Sigmoid colon (tissue), 7 donors: ENCODE data around the gene RNF166. TPM values are rescaled to one million over a fixed set of nuclear protein-coding genes. Genes with fewer than 3 reads are reported as not detected.

Experiments used
- DNase-seq: peaks from one replicate; pipeline ENCODE4 v3.0.0-alpha.2; 2019
- H3K27ac ChIP-seq, 4 donors: fragments of 200-600 bp; sonication (generic); one replicate each; pipeline ENCODE4 v1.5.1; 2016 to 2019; ENCODE audit warnings: mild to moderate bottlenecking in 1 of 4
- H3K27me3 ChIP-seq, 3 donors: fragments of 200-600 bp; sonication (generic); one replicate each; pipeline ENCODE4 v1.5.1; 2019; ENCODE audit warnings: mild to moderate bottlenecking in 1 of 3
- H3K36me3 ChIP-seq, 4 donors: fragments of 200-600 bp; sonication (generic); one replicate each; pipeline ENCODE4 v1.5.1; 2016 to 2019
- H3K4me1 ChIP-seq, 4 donors: fragments of 200-600 bp; sonication (generic); one replicate each; pipeline ENCODE4 v1.5.1; 2017 to 2019
- H3K4me3 ChIP-seq, 4 donors: fragments of 200-600 bp; sonication (generic); one replicate each; pipeline ENCODE4 v1.5.1; 2017 to 2019; ENCODE audit warnings: mild to moderate bottlenecking in 2 of 4, moderate library complexity in 1 of 4
- H3K9me3 ChIP-seq, 4 donors: fragments of 200-600 bp in 3 of 4; sonication (generic) in 3 of 4; one replicate each; pipeline versions ENCODE4 v1.5.1 to v1.6.1; 2013 to 2019
- EP300 ChIP-seq, 4 donors: sonication (generic); formaldehyde crosslinking; IDR thresholded peaks; one replicate each; pipeline ENCODE4 v1.6.1; 2017; ENCODE audit warnings: antibody characterized with exemption in 4 of 4
- POLR2A ChIP-seq, 2 donors: fragments of 450-650 bp; IDR thresholded peaks; one replicate each; pipeline ENCODE4 v1.6.1; 2016; ENCODE audit warnings: antibody characterized with exemption in 2 of 2, mild to moderate bottlenecking in 2 of 2, moderate library complexity in 2 of 2
- POLR2AphosphoS5 ChIP-seq, 4 donors: sonication (generic); formaldehyde crosslinking; IDR thresholded peaks; one replicate each; pipeline ENCODE4 v1.6.1; 2017; ENCODE audit warnings: antibody characterized with exemption in 4 of 4
- WGBS, 2 donors: extraction: QIAGEN DNeasy Blood & Tissue Kit; methylation state at CpG; one replicate each; pipeline ENCODE4 v1.1.7; 2013; 5-methylcytosine and 5-hydroxymethylcytosine counted together
- intact Hi-C: fragments of 100-400 bp; cut with DNase I; formaldehyde crosslinking; loops from one replicate; pipeline ENCODE4 v1.15.1; 2023
- polyA plus RNA-seq, 3 donors: library from polyadenylated mRNA; stranded (reverse); fragments of 200-250 nt; gene quantifications; one replicate each; pipeline ENCODE4 v1.2.3, GENCODE V29; 2013
- total RNA-seq, 4 donors: library from RNA; depleted of rRNA; stranded (reverse); fragments of >200 nt; gene quantifications; one replicate each; pipeline ENCODE4 v1.1.0, GENCODE V29; 2016
- TF ChIP-seq, protein P1 (sequence below), 4 experiments: fragments of 450-650 bp in 3 of 4; fragments of 200-600 bp in 1 of 4; IDR thresholded peaks; one replicate each; pipeline ENCODE4 v1.5.1; 2016 to 2019; ENCODE audit warnings: antibody characterized with exemption in 4 of 4, mild to moderate bottlenecking in 3 of 4, moderate library complexity in 2 of 4
- donor health status: healthy with polysubstance abuse.
- donor health status: Bipolar disorder and iron deficiency.
- donor health status: healthy.

RNF166 gene
- total and polyA plus RNA-seq, 7 donors, result 5.4 to 34.8 (median 16.9) TPM

DNA sequence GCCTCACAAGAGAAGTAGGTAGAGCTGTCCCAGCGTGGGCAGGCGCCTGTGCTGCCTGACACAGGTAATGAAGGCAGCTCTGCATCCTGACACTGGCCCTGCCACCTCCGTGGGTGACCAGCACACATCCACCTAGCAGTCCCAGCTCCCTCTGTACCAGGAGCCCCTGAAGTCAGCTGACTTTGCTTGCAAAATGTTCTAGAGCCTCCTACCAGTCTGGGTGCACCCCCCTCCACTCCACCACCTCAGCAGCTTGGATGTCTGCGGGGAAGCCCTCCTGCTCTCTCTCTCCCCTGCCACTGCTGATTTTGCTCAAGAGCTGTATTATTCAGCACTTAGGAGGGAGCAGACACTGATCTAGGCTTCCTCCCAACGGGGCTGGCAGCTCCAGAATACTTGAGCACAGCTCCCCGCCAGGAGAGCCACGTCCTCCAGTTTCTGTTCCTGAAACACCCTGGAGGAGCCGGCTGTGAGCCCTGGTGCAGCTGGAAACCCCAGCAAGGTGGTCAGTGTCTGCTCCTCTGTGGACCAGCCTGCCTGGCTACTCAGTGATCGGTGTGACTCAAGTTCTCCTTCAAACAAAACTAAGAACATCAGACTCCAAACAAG lies 1.0 kb downstream of the RNF166 start:
- peak overlapping the region; percentile 78 to 95 (median 86) for H3K27ac ChIP-seq
- intact Hi-C loops, result no loop called here
- 20 to 26% methylated on average over 9 of the region's 9 CpGs for WGBS, 2 donors
- H3K4me1 ChIP-seq, result peaks cover 0 to 60% (median 36%) of the 10 kb centered on the region in 4 donors
- no peak for DNase-seq
- peaks cover 0 to 12% (median 2%) of the 10 kb centered on the region in 4 donors for H3K36me3 ChIP-seq
- TF ChIP-seq POLR2AphosphoS5 (IDR thresholded peaks at IDR 0.05), result no peak
- TF ChIP-seq POLR2A (IDR thresholded peaks at IDR 0.05), result no peak
- TF ChIP-seq, protein P1, sequence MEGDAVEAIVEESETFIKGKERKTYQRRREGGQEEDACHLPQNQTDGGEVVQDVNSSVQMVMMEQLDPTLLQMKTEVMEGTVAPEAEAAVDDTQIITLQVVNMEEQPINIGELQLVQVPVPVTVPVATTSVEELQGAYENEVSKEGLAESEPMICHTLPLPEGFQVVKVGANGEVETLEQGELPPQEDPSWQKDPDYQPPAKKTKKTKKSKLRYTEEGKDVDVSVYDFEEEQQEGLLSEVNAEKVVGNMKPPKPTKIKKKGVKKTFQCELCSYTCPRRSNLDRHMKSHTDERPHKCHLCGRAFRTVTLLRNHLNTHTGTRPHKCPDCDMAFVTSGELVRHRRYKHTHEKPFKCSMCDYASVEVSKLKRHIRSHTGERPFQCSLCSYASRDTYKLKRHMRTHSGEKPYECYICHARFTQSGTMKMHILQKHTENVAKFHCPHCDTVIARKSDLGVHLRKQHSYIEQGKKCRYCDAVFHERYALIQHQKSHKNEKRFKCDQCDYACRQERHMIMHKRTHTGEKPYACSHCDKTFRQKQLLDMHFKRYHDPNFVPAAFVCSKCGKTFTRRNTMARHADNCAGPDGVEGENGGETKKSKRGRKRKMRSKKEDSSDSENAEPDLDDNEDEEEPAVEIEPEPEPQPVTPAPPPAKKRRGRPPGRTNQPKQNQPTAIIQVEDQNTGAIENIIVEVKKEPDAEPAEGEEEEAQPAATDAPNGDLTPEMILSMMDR (IDR thresholded peaks at IDR 0.05), result no peak
- TF ChIP-seq EP300 (IDR thresholded peaks at IDR 0.05), result no peak
- H3K27me3 ChIP-seq, result no peaks in the 10 kb centered on the region
- no peaks in the 10 kb centered on the region for H3K9me3 ChIP-seq
- peak overlapping the region; percentile 63 to 99 (median 78) for H3K4me3 ChIP-seq

DNA sequence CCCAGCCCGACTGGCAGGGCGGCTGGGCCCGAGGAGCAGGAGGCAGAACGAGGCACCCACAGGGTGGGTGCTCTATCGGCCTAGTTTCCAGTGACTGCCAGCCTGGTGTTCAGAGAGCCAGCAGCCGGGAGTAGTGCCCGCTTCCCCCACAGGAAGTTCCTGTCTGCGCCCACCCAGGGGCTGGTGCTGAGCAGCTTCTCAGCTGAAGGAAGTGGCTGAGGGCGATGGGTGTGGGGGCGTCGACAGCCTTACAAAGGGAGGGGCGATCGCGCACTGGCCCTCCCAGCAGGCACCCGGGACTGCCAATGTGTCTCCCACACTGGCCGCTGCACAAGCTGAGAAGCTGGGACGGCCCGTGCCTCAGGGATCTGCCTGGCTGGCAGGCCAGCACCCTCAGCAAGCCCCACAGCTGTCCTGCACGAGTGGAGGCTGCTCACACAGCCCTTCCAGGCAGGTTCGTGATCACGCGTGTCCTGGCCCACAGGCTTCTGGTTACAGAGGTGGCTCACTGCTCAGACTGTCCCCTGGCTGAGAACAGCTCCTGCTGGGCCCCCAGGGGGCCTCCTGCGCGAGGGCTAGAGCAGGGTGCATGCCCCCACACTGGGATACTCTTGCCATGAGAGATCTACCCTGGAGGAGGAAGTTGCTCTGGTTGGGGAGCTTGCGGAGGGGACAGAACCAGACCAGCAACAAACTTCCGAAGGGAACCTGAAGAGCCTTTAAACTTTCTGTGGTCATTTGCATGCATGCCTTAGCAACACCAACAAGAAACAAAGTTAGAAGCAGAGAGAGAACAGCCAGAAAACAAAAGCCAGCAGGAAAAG lies 2.5 kb downstream of the RNF166 start:
- Histone ChIP-seq H3K4me3 (peak overlapping the region in 1 of 4 donors; percentile 19), H3K4me1 (peaks cover 0 to 60% (median 36%) of the 10 kb centered on the region in 4 donors), H3K36me3 (peaks cover 0 to 27% (median 13%) of the 10 kb centered on the region in 4 donors), H3K27ac (peak overlapping the region; percentile 37 to 82 (median 51)), H3K27me3 (no peaks in the 10 kb centered on the region), H3K9me3 (no peaks in the 10 kb centered on the region)
- no peak for DNase-seq
- TF ChIP-seq, protein P1 (IDR thresholded peaks at IDR 0.05), result no peak
- no peak for TF ChIP-seq POLR2A (IDR thresholded peaks at IDR 0.05)
- TF ChIP-seq EP300 (IDR thresholded peaks at IDR 0.05), result no peak
- TF ChIP-seq POLR2AphosphoS5 (IDR thresholded peaks at IDR 0.05), result no peak
- intact Hi-C loops, result no loop called here
- 44 to 78% methylated on average over 26 of the region's 26 CpGs for WGBS, 2 donors

DNA sequence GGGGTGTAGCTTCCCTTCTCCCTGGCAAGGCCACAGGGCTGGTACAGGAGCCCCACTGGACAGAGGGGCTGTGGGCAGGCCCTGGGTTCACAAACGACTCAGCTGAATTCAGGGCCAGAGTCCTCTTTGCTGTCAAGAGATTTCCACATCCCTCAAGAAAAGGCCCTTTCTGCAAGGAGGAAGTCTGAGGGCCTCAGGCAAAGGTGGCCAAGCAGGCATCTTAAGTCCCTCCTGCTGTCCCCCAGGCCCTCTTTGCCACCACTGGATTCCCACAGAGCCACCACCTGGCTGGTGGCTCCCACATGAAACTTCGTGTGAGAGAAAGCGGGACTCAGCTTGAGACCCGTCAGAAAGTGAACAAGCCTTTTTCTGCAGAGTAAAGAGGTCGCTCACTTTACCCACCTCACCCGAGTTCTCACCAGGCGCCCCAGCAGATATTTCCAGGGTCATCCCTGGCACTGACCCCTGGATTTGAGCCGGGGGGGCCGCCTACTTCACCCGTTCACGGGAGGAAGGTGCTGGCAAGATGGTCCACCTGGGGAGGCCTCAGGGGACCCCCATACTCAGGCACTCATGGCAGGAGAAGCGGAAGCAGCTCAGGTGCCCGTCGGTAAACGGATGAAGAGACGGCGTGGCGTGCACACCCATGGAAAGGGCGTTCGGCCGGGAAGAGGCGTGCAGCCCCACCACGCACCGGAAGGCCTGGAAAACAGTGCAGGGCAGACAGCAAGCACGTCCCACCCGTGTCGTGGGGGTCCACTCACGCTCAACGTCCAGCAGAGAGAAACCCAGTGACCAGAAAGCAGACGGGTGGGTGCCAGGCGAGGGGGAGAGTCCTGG lies 3.6 kb downstream of the RNF166 start:
- H3K9me3 ChIP-seq, result no peaks in the 10 kb centered on the region
- intact Hi-C loops, result no loop called here
- DNase-seq, result no peak
- peaks cover 0 to 38% (median 24%) of the 10 kb centered on the region in 4 donors for H3K36me3 ChIP-seq
- TF ChIP-seq, protein P1 (IDR thresholded peaks at IDR 0.05), result no peak
- TF ChIP-seq EP300 (IDR thresholded peaks at IDR 0.05) (no peak), POLR2AphosphoS5 (IDR thresholded peaks at IDR 0.05) (no peak), POLR2A (IDR thresholded peaks at IDR 0.05) (no peak)
- peak overlapping the region in 3 of 4 donors; percentile 43 to 82 (median 59) for H3K27ac ChIP-seq
- peaks cover 0 to 58% (median 30%) of the 10 kb centered on the region in 4 donors for H3K4me1 ChIP-seq
- no peaks in the 10 kb centered on the region for H3K27me3 ChIP-seq
- 68 to 82% methylated on average over 31 of the region's 31 CpGs for WGBS, 2 donors
- H3K4me3 ChIP-seq, result peak overlapping the region in 1 of 4 donors; percentile 19

DNA sequence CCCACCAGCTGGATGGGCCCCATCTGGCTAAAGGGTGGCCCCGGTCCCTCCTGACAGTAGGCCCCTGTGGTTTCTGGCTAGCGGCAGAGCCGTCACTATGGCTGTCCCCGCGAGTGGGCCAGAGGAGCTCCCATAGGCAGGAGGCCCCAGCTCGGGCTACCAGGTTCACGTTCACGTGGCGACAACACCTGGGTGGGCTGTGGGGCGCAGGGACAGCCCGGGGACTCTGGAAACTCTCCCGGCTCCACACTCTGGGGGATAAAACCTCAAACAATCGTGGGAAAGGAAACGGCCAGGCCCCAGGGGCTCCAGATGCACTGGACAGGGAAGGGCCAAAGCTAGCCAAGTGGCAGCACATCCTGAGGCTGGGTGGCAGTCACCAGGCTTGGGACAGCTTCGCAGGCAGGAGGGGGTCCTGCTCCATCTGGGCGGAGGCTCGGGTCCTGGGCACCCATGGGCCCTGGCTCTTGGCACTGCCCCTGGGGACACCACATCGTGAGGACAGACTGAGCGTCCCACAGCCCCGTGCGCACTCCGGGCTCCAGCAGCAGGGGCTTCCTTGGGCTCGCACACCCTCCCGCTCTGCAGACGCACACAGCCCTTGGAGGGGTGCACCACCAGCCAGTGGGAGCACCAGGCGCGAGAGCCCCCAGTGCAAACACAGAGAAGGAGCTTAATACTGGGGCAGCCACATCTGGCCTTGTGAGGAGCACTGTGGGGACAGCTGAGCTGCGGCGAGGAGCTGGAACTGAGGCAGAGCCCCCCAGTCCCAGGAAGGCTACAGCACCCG lies 4.4 kb downstream of the RNF166 start:
- no peak for DNase-seq
- Histone ChIP-seq H3K27me3 (no peaks in the 10 kb centered on the region), H3K4me1 (peaks cover 0 to 50% (median 22%) of the 10 kb centered on the region in 4 donors), H3K27ac (peak overlapping the region; percentile 24 to 82 (median 44)), H3K4me3 (peak overlapping the region in 1 of 4 donors; percentile 11), H3K36me3 (peaks cover 5 to 46% (median 29%) of the 10 kb centered on the region in 4 donors), H3K9me3 (no peaks in the 10 kb centered on the region)
- 61 to 85% methylated on average over 30 of the region's 30 CpGs for WGBS, 2 donors
- TF ChIP-seq, protein P1 (IDR thresholded peaks at IDR 0.05), result no peak
- TF ChIP-seq EP300 (IDR thresholded peaks at IDR 0.05), result no peak
- no peak for TF ChIP-seq POLR2AphosphoS5 (IDR thresholded peaks at IDR 0.05)
- TF ChIP-seq POLR2A (IDR thresholded peaks at IDR 0.05), result no peak
- intact Hi-C loops, result no loop called here
